Parathyroid adenoma (tissue), 2 donors: ENCODE measurements around the gene STXBP5.

Source experiments
- H2AFZ ChIP-seq: fragments of 300-600 bp; sonication (generic); one replicate; pipeline ENCODE4 v1.7.0; 2017; ENCODE audit warnings: antibody characterized with exemption, mild to moderate bottlenecking
- H3K27ac ChIP-seq: fragments of 300-600 bp; sonication (generic); one replicate; pipeline ENCODE4 v1.7.0; 2017
- H3K27me3 ChIP-seq: fragments of 300-600 bp; sonication (generic); one replicate; pipeline ENCODE4 v1.7.0; 2017; ENCODE audit warnings: low read length; ENCODE audit not compliant: control insufficient read depth, insufficient read depth
- H3K36me3 ChIP-seq: fragments of 300-600 bp; sonication (generic); one replicate; pipeline ENCODE4 v1.7.0; 2017; ENCODE audit warnings: low read length; ENCODE audit not compliant: control insufficient read depth, insufficient read depth
- H3K4me1 ChIP-seq: fragments of 300-600 bp; sonication (generic); one replicate; pipeline ENCODE4 v1.7.0; 2017; ENCODE audit warnings: control low read depth
- H3K4me2 ChIP-seq: fragments of 300-600 bp; sonication (generic); one replicate; pipeline ENCODE4 v1.7.0; 2017; ENCODE audit warnings: low read length
- H3K4me3 ChIP-seq: fragments of 300-600 bp; sonication (generic); one replicate; pipeline ENCODE4 v1.7.0; 2017; ENCODE audit warnings: low read depth, low read length
- H3K79me2 ChIP-seq: fragments of 300-600 bp; sonication (generic); one replicate; pipeline ENCODE4 v1.7.0; 2017; ENCODE audit warnings: control low read depth
- H3K9ac ChIP-seq: fragments of 300-600 bp; sonication (generic); one replicate; pipeline ENCODE4 v1.7.0; 2017; ENCODE audit warnings: mild to moderate bottlenecking
- H3K9me3 ChIP-seq: fragments of 300-600 bp; sonication (generic); one replicate; pipeline ENCODE4 v1.7.0; 2017; ENCODE audit warnings: low read length; ENCODE audit not compliant: control insufficient read depth
- CTCF ChIP-seq: fragments of 300-600 bp; sonication (generic); IDR thresholded peaks from one replicate; pipeline ENCODE4 v1.7.0; 2017; ENCODE audit warnings: antibody characterized with exemption, mild to moderate bottlenecking
- donor health status: primary hyperparathyroidism.

Gene STXBP5

GRCh38 chr6:147421903-147422302 lies 217.7 kb downstream of the STXBP5 start:
- no peaks in the 10 kb centered on the region for H3K9me3 ChIP-seq
- H3K79me2 ChIP-seq = no peaks in the 10 kb centered on the region
- H3K36me3 ChIP-seq = no peaks in the 10 kb centered on the region
- no peak overlapping the region for H2AFZ ChIP-seq
- H3K27me3 ChIP-seq = no peaks in the 10 kb centered on the region
- H3K9ac ChIP-seq = no peak overlapping the region
- H3K4me3 ChIP-seq = no peak overlapping the region
- no peak overlapping the region for H3K27ac ChIP-seq
- H3K4me2 ChIP-seq = no peak overlapping the region
- TF ChIP-seq CTCF = no peak
- no peaks in the 10 kb centered on the region for H3K4me1 ChIP-seq

- H3K9ac ChIP-seq = no peak overlapping the region
- H3K4me2 ChIP-seq = no peak overlapping the region
- H3K36me3 ChIP-seq = no peaks in the 10 kb centered on the region
- H3K79me2 ChIP-seq = no peaks in the 10 kb centered on the region
- H3K4me1 ChIP-seq = no peaks in the 10 kb centered on the region
- no peak for TF ChIP-seq CTCF
- H3K27me3 ChIP-seq = no peaks in the 10 kb centered on the region
- no peak overlapping the region for H3K27ac ChIP-seq
- no peak overlapping the region for H2AFZ ChIP-seq
- no peaks in the 10 kb centered on the region for H3K9me3 ChIP-seq
- no peak overlapping the region for H3K4me3 ChIP-seq
Observed at GRCh38 chr6:147423111-147423510, 218.9 kb downstream of the STXBP5 start.

GRCh38 chr6:147429794-147430193 lies 225.6 kb downstream of the STXBP5 start:
- no peak overlapping the region for H3K27ac ChIP-seq
- no peak for TF ChIP-seq CTCF
- no peaks in the 10 kb centered on the region for H3K36me3 ChIP-seq

GRCh38 chr6:147430811-147431210 lies 226.6 kb downstream of the STXBP5 start:
- no peak overlapping the region for H3K4me3 ChIP-seq
- H3K36me3 ChIP-seq = no peaks in the 10 kb centered on the region
- no peaks in the 10 kb centered on the region for H3K79me2 ChIP-seq
- H3K9me3 ChIP-seq = no peaks in the 10 kb centered on the region
- H3K27me3 ChIP-seq = no peaks in the 10 kb centered on the region
- no peak overlapping the region for H3K27ac ChIP-seq
- H3K4me2 ChIP-seq = no peak overlapping the region
- TF ChIP-seq CTCF = no peak
- no peak overlapping the region for H2AFZ ChIP-seq
- H3K9ac ChIP-seq = no peak overlapping the region
- no peaks in the 10 kb centered on the region for H3K4me1 ChIP-seq

More at GRCh38 chr6:147429794-147430193, 225.6 kb downstream of the STXBP5 start:
- H3K4me2 ChIP-seq = no peak overlapping the region
- H3K4me1 ChIP-seq = no peaks in the 10 kb centered on the region
- no peaks in the 10 kb centered on the region for H3K79me2 ChIP-seq
- H3K9ac ChIP-seq = no peak overlapping the region
- H3K9me3 ChIP-seq = no peaks in the 10 kb centered on the region
- H2AFZ ChIP-seq = no peak overlapping the region
- H3K4me3 ChIP-seq = no peak overlapping the region
- H3K27me3 ChIP-seq = no peaks in the 10 kb centered on the region

- H3K79me2 ChIP-seq = no peaks in the 10 kb centered on the region
- H3K36me3 ChIP-seq = no peaks in the 10 kb centered on the region
- H3K4me3 ChIP-seq = no peak overlapping the region
- H3K4me2 ChIP-seq = no peak overlapping the region
- H3K9ac ChIP-seq = no peak overlapping the region
- H3K4me1 ChIP-seq = no peaks in the 10 kb centered on the region
- H3K27me3 ChIP-seq = no peaks in the 10 kb centered on the region
- no peak overlapping the region for H3K27ac ChIP-seq
- no peaks in the 10 kb centered on the region for H3K9me3 ChIP-seq
- H2AFZ ChIP-seq = no peak overlapping the region
- no peak for TF ChIP-seq CTCF
Observed at GRCh38 chr6:147434076-147434475, 229.9 kb downstream of the STXBP5 start.
